Sigmoid colon (tissue), 4 donors: ENCODE data around the gene PBOV1.

ENCODE experiments used
- EP300 ChIP-seq, 4 donors: sonication (generic); formaldehyde crosslinking; IDR thresholded peaks; one replicate each; pipeline ENCODE4 v1.6.1; 2017; ENCODE audit warnings: antibody characterized with exemption in 4 of 4
- POLR2A ChIP-seq, 2 donors: fragments of 450-650 bp; IDR thresholded peaks; one replicate each; pipeline ENCODE4 v1.6.1; 2016; ENCODE audit warnings: antibody characterized with exemption in 2 of 2, mild to moderate bottlenecking in 2 of 2, moderate library complexity in 2 of 2
- TF ChIP-seq, protein P1 (sequence below), 4 experiments: fragments of 450-650 bp in 3 of 4; fragments of 200-600 bp in 1 of 4; IDR thresholded peaks; one replicate each; pipeline ENCODE4 v1.5.1; 2016 to 2019; ENCODE audit warnings: antibody characterized with exemption in 4 of 4, mild to moderate bottlenecking in 3 of 4, moderate library complexity in 2 of 4

- TF ChIP-seq, protein P1, sequence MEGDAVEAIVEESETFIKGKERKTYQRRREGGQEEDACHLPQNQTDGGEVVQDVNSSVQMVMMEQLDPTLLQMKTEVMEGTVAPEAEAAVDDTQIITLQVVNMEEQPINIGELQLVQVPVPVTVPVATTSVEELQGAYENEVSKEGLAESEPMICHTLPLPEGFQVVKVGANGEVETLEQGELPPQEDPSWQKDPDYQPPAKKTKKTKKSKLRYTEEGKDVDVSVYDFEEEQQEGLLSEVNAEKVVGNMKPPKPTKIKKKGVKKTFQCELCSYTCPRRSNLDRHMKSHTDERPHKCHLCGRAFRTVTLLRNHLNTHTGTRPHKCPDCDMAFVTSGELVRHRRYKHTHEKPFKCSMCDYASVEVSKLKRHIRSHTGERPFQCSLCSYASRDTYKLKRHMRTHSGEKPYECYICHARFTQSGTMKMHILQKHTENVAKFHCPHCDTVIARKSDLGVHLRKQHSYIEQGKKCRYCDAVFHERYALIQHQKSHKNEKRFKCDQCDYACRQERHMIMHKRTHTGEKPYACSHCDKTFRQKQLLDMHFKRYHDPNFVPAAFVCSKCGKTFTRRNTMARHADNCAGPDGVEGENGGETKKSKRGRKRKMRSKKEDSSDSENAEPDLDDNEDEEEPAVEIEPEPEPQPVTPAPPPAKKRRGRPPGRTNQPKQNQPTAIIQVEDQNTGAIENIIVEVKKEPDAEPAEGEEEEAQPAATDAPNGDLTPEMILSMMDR (IDR thresholded peaks at IDR 0.05): no peak
- TF ChIP-seq POLR2A (IDR thresholded peaks at IDR 0.05) (no peak), EP300 (IDR thresholded peaks at IDR 0.05) (no peak)
Measured at GRCh38 chr6:138204303-138204702, 14.0 kb downstream of the PBOV1 start.
